ENCODE results near the gene CBX3. TPM values are rescaled to one million over a fixed set of nuclear protein-coding genes. Genes with fewer than 3 reads are reported as not detected.
"Not testable (repeated sequence)": the region's sequence is repeated elsewhere in the genome, so short reads cannot be mapped to it uniquely, and the experiment has no call there.

Gene CBX3
- total RNA-seq = 100 to 1,000 TPM in 5 of 9 donors, 10 to 100 TPM in 4; 35.2 to 181 (median 101) TPM
- 100 to 1,000 TPM in 1 of 3 donors, 10 to 100 TPM in 2; 67.4 to 203 (median 74.1) TPM for polyA plus RNA-seq
- long read RNA-seq, donor 1, transcript CBX3-202 (6 exons, 1,857 nt) = major isoform, 95 of 250 reads
- long read RNA-seq, donor 1, transcript CBX3-206 (3 exons, 860 nt) = minor isoform, 34 of 250 reads
- long read RNA-seq, donor 1, partial matches to known transcripts = 110 of 250 reads
- long read RNA-seq, donor 1, other reads (novel, unspliced or antisense) = 5 of 250 reads
- long read RNA-seq, donor 2, transcript CBX3-202 (6 exons, 1,857 nt) = major isoform, 31 of 66 reads
- long read RNA-seq, donor 2, transcript CBX3-206 (3 exons, 860 nt) = minor isoform, 17 of 66 reads
- long read RNA-seq, donor 2, partial matches to known transcripts = 14 of 66 reads
- long read RNA-seq, donor 2, other reads (novel, unspliced or antisense) = 0 of 66 reads
- long read RNA-seq, donor 3, transcript CBX3-202 (6 exons, 1,857 nt) = major isoform, 75 of 96 reads
- long read RNA-seq, donor 3, transcript CBX3-206 (3 exons, 860 nt) = minor isoform, 8 of 96 reads
- long read RNA-seq, donor 3, partial matches to known transcripts = 9 of 96 reads
- long read RNA-seq, donor 3, other reads (novel, unspliced or antisense) = 0 of 96 reads
- long read RNA-seq, donor 4, transcript CBX3-202 (6 exons, 1,857 nt) = major isoform, 20 of 31 reads
- long read RNA-seq, donor 4, partial matches to known transcripts = 4 of 31 reads
- long read RNA-seq, donor 4, other reads (novel, unspliced or antisense) = 6 of 31 reads
- long read RNA-seq, donor 5, transcript CBX3-201 (6 exons, 2,128 nt) = minor isoform, 6 of 213 reads
- long read RNA-seq, donor 5, transcript CBX3-202 (6 exons, 1,857 nt) = major isoform, 184 of 213 reads
- long read RNA-seq, donor 5, partial matches to known transcripts = 10 of 213 reads
- long read RNA-seq, donor 5, other reads (novel, unspliced or antisense) = 9 of 213 reads
- long read RNA-seq, donor 6, transcript CBX3-202 (6 exons, 1,857 nt) = major isoform, 23 of 37 reads
- long read RNA-seq, donor 6, partial matches to known transcripts = 4 of 37 reads
- long read RNA-seq, donor 6, other reads (novel, unspliced or antisense) = 6 of 37 reads
- long read RNA-seq, donor 7, transcript CBX3-206 (3 exons, 860 nt) = minor isoform, 16 of 69 reads
- long read RNA-seq, donor 7, transcript CBX3-202 (6 exons, 1,857 nt) = major isoform, 26 of 69 reads
- long read RNA-seq, donor 7, partial matches to known transcripts = 27 of 69 reads
- long read RNA-seq, donor 7, other reads (novel, unspliced or antisense) = 0 of 69 reads
- long read RNA-seq, donor 8, transcript CBX3-202 (6 exons, 1,857 nt) = major isoform, 92 of 145 reads
- long read RNA-seq, donor 8, transcript CBX3-206 (3 exons, 860 nt) = minor isoform, 33 of 145 reads
- long read RNA-seq, donor 8, partial matches to known transcripts = 9 of 145 reads
- long read RNA-seq, donor 8, other reads (novel, unspliced or antisense) = 6 of 145 reads
- long read RNA-seq, donor 9, transcript CBX3-206 (3 exons, 860 nt) = minor isoform, 10 of 92 reads
- long read RNA-seq, donor 9, transcript CBX3-202 (6 exons, 1,857 nt) = major isoform, 68 of 92 reads
- long read RNA-seq, donor 9, partial matches to known transcripts = 11 of 92 reads
- long read RNA-seq, donor 9, other reads (novel, unspliced or antisense) = 0 of 92 reads
- long read RNA-seq, donor 10, transcript CBX3-202 (6 exons, 1,857 nt) = major isoform, 40 of 46 reads
- long read RNA-seq, donor 10, partial matches to known transcripts = 5 of 46 reads
- long read RNA-seq, donor 10, other reads (novel, unspliced or antisense) = 0 of 46 reads

- Histone ChIP-seq H3K27ac (peak within 1 kb of the TSS; percentile 93 to 100 (median 99)), H3K4me3 (peak within 1 kb of the TSS; percentile 60 to 100 (median 88)), H3K36me3 (replicated peaks in 1 of 2) (peaks cover 0 to 18% of the 10 kb centered on the region in 2 donors), H3K27me3 (no peaks in the 10 kb centered on the region), H3K9me3 (replicated peaks in 1 of 3) (no peaks in the 10 kb centered on the region), H3K4me1 (replicated peaks in 1 of 2) (peaks cover 27 to 47% of the 10 kb centered on the region in 2 donors)
- DNase-seq = peak; percentile 88 to 94 (median 91)
- peak; percentile 77 to 89 for TF ChIP-seq POLR2A (IDR thresholded peaks at IDR 0.05)
- TF ChIP-seq CTCF (IDR thresholded peaks at IDR 0.05) = no peak
- intact Hi-C loops (cut with DNase I) = no loop called here
- 0 to 5% (median 1%) methylated on average over 7 to 86 of the region's 86 CpGs for WGBS, 4 donors
Observed at GRCh38 chr7:26201247-26202018, at the start of gene CBX3. TSS of gene CBX3 (plus strand) at chr7:26201745. CDS start at chr7:26202999, 1,254 bp downstream.

GRCh38 chr7:26151953-26152781 is 49.4 kb upstream of the CBX3 start, which contains the start of gene NFE2L3:
TSS of gene NFE2L3 (plus strand) at chr7:26152198. CDS start at chr7:26152499, 301 bp downstream.
- intact Hi-C loops (cut with DNase I) = no loop called here
- no peak within 1 kb of the TSS for H3K27ac ChIP-seq
- 1 to 4% (median 1%) methylated on average over 7 to 95 of the region's 95 CpGs; no CpG with 5 or more reads in 1 of the 4 donors for WGBS, 4 donors
- peak within 1 kb of the TSS in 3 of 4 donors; percentile 12 to 82 (median 41) for H3K4me3 ChIP-seq
- H3K27me3 ChIP-seq = peaks cover 17% of the 10 kb centered on the region
- no peak for TF ChIP-seq POLR2A (IDR thresholded peaks at IDR 0.05)
- TF ChIP-seq CTCF (IDR thresholded peaks at IDR 0.05) = peak in 2 of 6 experiments; percentile 7 to 31
- peak; percentile 56 to 76 (median 69) for DNase-seq
- H3K9me3 ChIP-seq (replicated peaks in 1 of 3) = no peaks in the 10 kb centered on the region
- peaks cover 0 to 6% of the 10 kb centered on the region in 2 donors for H3K4me1 ChIP-seq (replicated peaks in 1 of 2)
- no peaks in the 10 kb centered on the region for H3K36me3 ChIP-seq (replicated peaks in 1 of 2)

GRCh38 chr7:26152782-26153240 is 48.7 kb upstream of the CBX3 start:
- H3K4me1 ChIP-seq (replicated peaks in 1 of 2); H3K27ac ChIP-seq; intact Hi-C loops (cut with DNase I); H3K9me3 ChIP-seq (replicated peaks in 1 of 3); DNase-seq; H3K36me3 ChIP-seq (replicated peaks in 1 of 2): not testable (repeated sequence)
- WGBS, 4 donors = 5 to 19% (median 6%) methylated on average over 20 to 54 of the region's 54 CpGs; no CpG with 5 or more reads in 1 of the 4 donors
- H3K4me3 ChIP-seq = peak overlapping the region in 2 of 4 donors; percentile 41 to 82
- H3K27me3 ChIP-seq = peaks cover 17% of the 10 kb centered on the region
